HEK293 (cell line): ENCODE measurements around the gene PLD6.

Experiments
- CTCF ChIA-PET: fragments of 350-600 bp; formaldehyde crosslinking; extraction: SDS; loops from one replicate; lab custom pipeline; 2021; ENCODE audit warnings: antibody characterized with exemption; lab: Yijun Ruan, JAX
- POLR2A ChIA-PET: fragments of 300-600 bp; formaldehyde crosslinking; extraction: SDS; loops from one replicate; lab custom pipeline; 2020; ENCODE audit warnings: antibody characterized with exemption, inconsistent platforms; lab: Yijun Ruan, JAX
- H3K27ac ChIP-seq: fragments of 200-500 bp; sonication (Bioruptor generic); 2 replicates; pipeline ENCODE4 v1.5.1; 2014; ENCODE audit warnings: low read depth, low read length, control low read depth, inconsistent platforms; ENCODE audit errors: extremely low read depth
- H3K36me3 ChIP-seq, 2 experiments: fragments of 200-500 bp in 1 of 2; sonication (Bioruptor generic) in 1 of 2; 1 replicate in 1 of 2; 2 replicates in 1 of 2; pipeline ENCODE4 v1.5.1; 2014 to 2017; ENCODE audit warnings: inconsistent platforms in 2 of 2, low read length in 2 of 2; ENCODE audit not compliant: control insufficient read depth in 2 of 2, insufficient read depth in 1 of 2
- H3K4me1 ChIP-seq: fragments of 200-500 bp; sonication (Bioruptor generic); 2 replicates; pipeline ENCODE4 v1.5.1; 2014; ENCODE audit warnings: mild to moderate bottlenecking, low read length, inconsistent platforms; ENCODE audit not compliant: control insufficient read depth, insufficient read depth
- H3K4me3 ChIP-seq: 2 replicates; pipeline ENCODE4 v1.5.1; 2011; ENCODE audit warnings: low read depth, mild to moderate bottlenecking, control low read depth, low read length, moderate library complexity
- H3K9me3 ChIP-seq: fragments of 200-500 bp; sonication (Bioruptor generic); 2 replicates; pipeline ENCODE4 v1.5.1; 2014; ENCODE audit warnings: low read depth, low read length, inconsistent platforms; ENCODE audit not compliant: control insufficient read depth, insufficient read depth
- HOXA7 ChIP-seq: sonication (generic); formaldehyde crosslinking; IDR thresholded peaks from 2 replicates; pipeline ENCODE4 v1.8.1; 2022; ENCODE audit warnings: missing genetic modification reagents, borderline replicate concordance
- KLF1 ChIP-seq: fragments of 450-650 bp; formaldehyde crosslinking; IDR thresholded peaks from 2 replicates; pipeline ENCODE4 v1.5.1; 2016; ENCODE audit warnings: missing biosample characterization, missing genetic modification characterization
- KLF9 ChIP-seq: fragments of 450-650 bp; formaldehyde crosslinking; IDR thresholded peaks from 2 replicates; pipeline ENCODE4 v1.5.1; 2016; ENCODE audit warnings: missing biosample characterization, missing genetic modification characterization, low read depth
- MYNN ChIP-seq: fragments of 450-650 bp; formaldehyde crosslinking; IDR thresholded peaks from 2 replicates; pipeline ENCODE4 v1.5.1; 2016; ENCODE audit warnings: missing biosample characterization, missing genetic modification characterization, borderline replicate concordance
- OVOL3 ChIP-seq: fragments of 450-650 bp; formaldehyde crosslinking; IDR thresholded peaks from 2 replicates; pipeline ENCODE4 v1.5.1; 2016; ENCODE audit warnings: missing biosample characterization, missing genetic modification characterization
- RBAK ChIP-seq: fragments of 450-650 bp; formaldehyde crosslinking; IDR thresholded peaks from 2 replicates; pipeline ENCODE4 v1.5.1; 2016; ENCODE audit warnings: missing biosample characterization, missing genetic modification characterization
- SP2 ChIP-seq: fragments of 450-650 bp; formaldehyde crosslinking; IDR thresholded peaks from 2 replicates; pipeline ENCODE4 v1.5.1; 2016; ENCODE audit warnings: missing biosample characterization, missing genetic modification characterization
- ZNF223 ChIP-seq: fragments of 450-650 bp; formaldehyde crosslinking; IDR thresholded peaks from 2 replicates; pipeline ENCODE4 v1.5.1; 2016; ENCODE audit warnings: missing biosample characterization, missing genetic modification characterization
- ZNF335 ChIP-seq: fragments of 450-650 bp; formaldehyde crosslinking; conservative IDR thresholded peaks from 2 replicates; pipeline ENCODE4 v1.5.1; 2016; ENCODE audit warnings: missing biosample characterization, missing genetic modification characterization
- ZNF341 ChIP-seq: fragments of 450-650 bp; formaldehyde crosslinking; IDR thresholded peaks from 2 replicates; pipeline ENCODE4; 2016; ENCODE audit warnings: low read depth, missing biosample characterization, missing genetic modification characterization
- ZNF366 ChIP-seq: fragments of 450-650 bp; formaldehyde crosslinking; conservative IDR thresholded peaks from 2 replicates; pipeline ENCODE4 v1.5.1; 2016; ENCODE audit warnings: missing biosample characterization, missing genetic modification characterization
- ZNF529 ChIP-seq: fragments of 450-650 bp; formaldehyde crosslinking; IDR thresholded peaks from 2 replicates; pipeline ENCODE4 v1.5.1; 2017; ENCODE audit warnings: missing genetic modification characterization, missing biosample characterization; ENCODE audit not compliant: insufficient replicate concordance
- ZNF530 ChIP-seq: fragments of 450-650 bp; formaldehyde crosslinking; IDR thresholded peaks from 2 replicates; pipeline ENCODE4 v1.5.1; 2016; ENCODE audit warnings: low read depth, missing biosample characterization, missing genetic modification characterization
- ZNF704 ChIP-seq: fragments of 450-650 bp; formaldehyde crosslinking; IDR thresholded peaks from 2 replicates; pipeline ENCODE4 v1.5.1; 2016; ENCODE audit warnings: missing biosample characterization, missing genetic modification characterization
- TF ChIP-seq, protein P1 (sequence below): fragments of 450-650 bp; formaldehyde crosslinking; IDR thresholded peaks from 2 replicates; pipeline ENCODE4 v1.5.1; 2016; ENCODE audit warnings: missing biosample characterization, missing genetic modification characterization, borderline replicate concordance
- TF ChIP-seq, protein P2 (sequence below): fragments of 450-650 bp; formaldehyde crosslinking; IDR thresholded peaks from 2 replicates; pipeline ENCODE4 v1.5.1; 2016; ENCODE audit warnings: missing biosample characterization, missing genetic modification characterization

The PLD6 gene

DNA sequence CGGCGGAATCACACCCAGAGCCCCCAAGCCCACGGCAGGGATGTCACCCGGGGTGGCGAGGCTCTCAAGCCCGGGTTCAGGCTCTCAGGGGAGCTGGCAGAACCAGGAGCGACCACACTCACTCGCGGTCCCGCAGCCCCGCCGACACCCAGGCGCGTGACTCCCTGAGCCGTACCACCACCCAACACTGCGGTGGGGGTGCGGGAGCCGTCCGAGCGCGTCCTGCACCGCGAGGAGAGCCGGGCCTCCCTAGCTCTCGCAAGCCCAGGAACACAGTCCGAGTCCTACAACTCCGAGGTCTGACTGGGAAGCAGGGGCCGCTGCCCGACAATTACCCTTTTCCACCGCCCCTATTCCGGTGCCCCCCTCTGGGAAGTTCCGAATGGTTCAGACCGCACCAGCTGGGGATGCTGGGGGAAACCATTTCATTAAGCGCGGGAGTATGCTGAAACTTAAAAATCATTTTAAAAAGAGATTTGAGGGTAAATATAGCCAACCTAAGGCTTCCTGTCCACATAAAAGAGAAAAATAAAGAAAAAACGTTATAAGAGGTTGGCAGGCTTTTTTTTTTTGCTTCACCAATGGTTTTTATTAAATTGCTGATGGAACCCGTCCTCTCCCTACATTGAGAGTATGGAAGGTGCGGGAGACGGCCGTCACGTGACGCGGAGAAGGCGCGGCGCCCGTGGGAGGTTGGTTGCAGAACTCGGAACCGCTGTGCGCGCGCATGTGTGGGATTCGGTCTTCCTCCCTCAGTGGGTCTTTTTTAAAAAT lies 31.1 kb upstream of the PLD6 start, which contains the start of gene FLCN (continued):
- TF ChIP-seq, protein P1, sequence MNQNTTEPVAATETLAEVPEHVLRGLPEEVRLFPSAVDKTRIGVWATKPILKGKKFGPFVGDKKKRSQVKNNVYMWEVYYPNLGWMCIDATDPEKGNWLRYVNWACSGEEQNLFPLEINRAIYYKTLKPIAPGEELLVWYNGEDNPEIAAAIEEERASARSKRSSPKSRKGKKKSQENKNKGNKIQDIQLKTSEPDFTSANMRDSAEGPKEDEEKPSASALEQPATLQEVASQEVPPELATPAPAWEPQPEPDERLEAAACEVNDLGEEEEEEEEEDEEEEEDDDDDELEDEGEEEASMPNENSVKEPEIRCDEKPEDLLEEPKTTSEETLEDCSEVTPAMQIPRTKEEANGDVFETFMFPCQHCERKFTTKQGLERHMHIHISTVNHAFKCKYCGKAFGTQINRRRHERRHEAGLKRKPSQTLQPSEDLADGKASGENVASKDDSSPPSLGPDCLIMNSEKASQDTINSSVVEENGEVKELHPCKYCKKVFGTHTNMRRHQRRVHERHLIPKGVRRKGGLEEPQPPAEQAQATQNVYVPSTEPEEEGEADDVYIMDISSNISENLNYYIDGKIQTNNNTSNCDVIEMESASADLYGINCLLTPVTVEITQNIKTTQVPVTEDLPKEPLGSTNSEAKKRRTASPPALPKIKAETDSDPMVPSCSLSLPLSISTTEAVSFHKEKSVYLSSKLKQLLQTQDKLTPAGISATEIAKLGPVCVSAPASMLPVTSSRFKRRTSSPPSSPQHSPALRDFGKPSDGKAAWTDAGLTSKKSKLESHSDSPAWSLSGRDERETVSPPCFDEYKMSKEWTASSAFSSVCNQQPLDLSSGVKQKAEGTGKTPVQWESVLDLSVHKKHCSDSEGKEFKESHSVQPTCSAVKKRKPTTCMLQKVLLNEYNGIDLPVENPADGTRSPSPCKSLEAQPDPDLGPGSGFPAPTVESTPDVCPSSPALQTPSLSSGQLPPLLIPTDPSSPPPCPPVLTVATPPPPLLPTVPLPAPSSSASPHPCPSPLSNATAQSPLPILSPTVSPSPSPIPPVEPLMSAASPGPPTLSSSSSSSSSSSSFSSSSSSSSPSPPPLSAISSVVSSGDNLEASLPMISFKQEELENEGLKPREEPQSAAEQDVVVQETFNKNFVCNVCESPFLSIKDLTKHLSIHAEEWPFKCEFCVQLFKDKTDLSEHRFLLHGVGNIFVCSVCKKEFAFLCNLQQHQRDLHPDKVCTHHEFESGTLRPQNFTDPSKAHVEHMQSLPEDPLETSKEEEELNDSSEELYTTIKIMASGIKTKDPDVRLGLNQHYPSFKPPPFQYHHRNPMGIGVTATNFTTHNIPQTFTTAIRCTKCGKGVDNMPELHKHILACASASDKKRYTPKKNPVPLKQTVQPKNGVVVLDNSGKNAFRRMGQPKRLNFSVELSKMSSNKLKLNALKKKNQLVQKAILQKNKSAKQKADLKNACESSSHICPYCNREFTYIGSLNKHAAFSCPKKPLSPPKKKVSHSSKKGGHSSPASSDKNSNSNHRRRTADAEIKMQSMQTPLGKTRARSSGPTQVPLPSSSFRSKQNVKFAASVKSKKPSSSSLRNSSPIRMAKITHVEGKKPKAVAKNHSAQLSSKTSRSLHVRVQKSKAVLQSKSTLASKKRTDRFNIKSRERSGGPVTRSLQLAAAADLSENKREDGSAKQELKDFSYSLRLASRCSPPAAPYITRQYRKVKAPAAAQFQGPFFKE (tag by site-specific recombination), result 0 out of 2 replicates have a peak, but pooled peaks have one; percentile 16
- TF ChIP-seq ZNF223 (tag by site-specific recombination), result no peak
- peak; percentile 69; the same call in 1 of the 2 replicates for TF ChIP-seq ZNF341 (tag by site-specific recombination)
- TF ChIP-seq HOXA7 (CRISPR knock-in tag), result no peak
- no peak for TF ChIP-seq ZNF704 (tag by site-specific recombination)
- TF ChIP-seq MYNN, result no peak

- peak overlapping the region; percentile 100 for H3K4me3 ChIP-seq
- H3K36me3 ChIP-seq, result peaks cover 5 to 14% of the 10 kb centered on the region in 2 experiments; a peak in 2 of 3 replicates
- H3K27ac ChIP-seq, result peak overlapping the region; percentile 98
- H3K4me1 ChIP-seq, result peaks cover 7% of the 10 kb centered on the region; the same call in 1 of the 2 replicates
- POLR2A ChIA-PET, result interaction anchor here (0.7 to 2.7 kb wide), 12 partner anchors 10 to 458 kb away, joined by 3 to 11 read pairs (median 4); partner anchors contain the start of gene COPS3
- no peaks in the 10 kb centered on the region for H3K9me3 ChIP-seq
- CTCF ChIA-PET, result interaction anchor here (0.8 to 1.3 kb wide), 5 partner anchors 38 to 377 kb away, joined by 3 to 4 read pairs (median 3); no protein-coding TSS in a partner anchor
- TF ChIP-seq SP2 (tag by site-specific recombination), result peak; percentile 28; the same call in 1 of the 2 replicates
- no peak for TF ChIP-seq RBAK (tag by site-specific recombination)
- TF ChIP-seq KLF1 (tag by site-specific recombination), result peak; percentile 71
- no peak for TF ChIP-seq OVOL3 (tag by site-specific recombination)
- TF ChIP-seq ZNF335 (tag by site-specific recombination), result peak; percentile 79
- TF ChIP-seq, protein P2, sequence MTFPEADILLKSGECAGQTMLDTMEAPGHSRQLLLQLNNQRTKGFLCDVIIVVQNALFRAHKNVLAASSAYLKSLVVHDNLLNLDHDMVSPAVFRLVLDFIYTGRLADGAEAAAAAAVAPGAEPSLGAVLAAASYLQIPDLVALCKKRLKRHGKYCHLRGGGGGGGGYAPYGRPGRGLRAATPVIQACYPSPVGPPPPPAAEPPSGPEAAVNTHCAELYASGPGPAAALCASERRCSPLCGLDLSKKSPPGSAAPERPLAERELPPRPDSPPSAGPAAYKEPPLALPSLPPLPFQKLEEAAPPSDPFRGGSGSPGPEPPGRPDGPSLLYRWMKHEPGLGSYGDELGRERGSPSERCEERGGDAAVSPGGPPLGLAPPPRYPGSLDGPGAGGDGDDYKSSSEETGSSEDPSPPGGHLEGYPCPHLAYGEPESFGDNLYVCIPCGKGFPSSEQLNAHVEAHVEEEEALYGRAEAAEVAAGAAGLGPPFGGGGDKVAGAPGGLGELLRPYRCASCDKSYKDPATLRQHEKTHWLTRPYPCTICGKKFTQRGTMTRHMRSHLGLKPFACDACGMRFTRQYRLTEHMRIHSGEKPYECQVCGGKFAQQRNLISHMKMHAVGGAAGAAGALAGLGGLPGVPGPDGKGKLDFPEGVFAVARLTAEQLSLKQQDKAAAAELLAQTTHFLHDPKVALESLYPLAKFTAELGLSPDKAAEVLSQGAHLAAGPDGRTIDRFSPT (tag by site-specific recombination), result 0 out of 2 replicates have a peak, but pooled peaks have one; percentile 41
- no peak for TF ChIP-seq ZNF529 (tag by site-specific recombination)
- TF ChIP-seq, protein P1 (tag by site-specific recombination), result 0 out of 2 replicates have a peak, but pooled peaks have one; percentile 1
- no peak for TF ChIP-seq ZNF366 (tag by site-specific recombination)
- TF ChIP-seq KLF9 (tag by site-specific recombination), result peak; percentile 92
- no peak for TF ChIP-seq ZNF530
These were observed 30.3 kb upstream of the PLD6 start for GRCh38 chr17:17236295-17237025.
